GM23248 (cell line): ENCODE data around the gene KANTR.

Experiments
- EZH2 ChIP-seq: fragments of 200-600 bp; sonication (generic); IDR thresholded peaks from 2 replicates; pipeline ENCODE4 v1.6.1; 2018; ENCODE audit warnings: antibody characterized with exemption, mild to moderate bottlenecking; ENCODE audit not compliant: insufficient read depth, poor library complexity, severe bottlenecking
- EZH2phosphoT487 ChIP-seq: fragments of 200-600 bp; sonication (generic); IDR thresholded peaks from 2 replicates; pipeline ENCODE4 v1.6.1; 2018; ENCODE audit warnings: antibody characterized with exemption, moderate library complexity, mild to moderate bottlenecking, low read depth; ENCODE audit not compliant: insufficient read depth

- TF ChIP-seq EZH2 = no peak
- TF ChIP-seq EZH2phosphoT487 = no peak
These were observed 66.5 kb downstream of the KANTR start for GRCh38 chrX:53160297-53160983.
